IPS-NIHi7 (cell line): Measurements from ENCODE around the gene GIMD1.
"Not testable (repeated sequence)": the region's sequence is repeated elsewhere in the genome, so short reads cannot be mapped to it uniquely, and the experiment has no call there.

ENCODE experiments used
- DNase-seq: peaks from one replicate; pipeline ENCODE4 v3.0.0; 2012; ENCODE audit warnings: mixed read lengths; ENCODE audit errors: extremely low spot score

Gene GIMD1

DNA sequence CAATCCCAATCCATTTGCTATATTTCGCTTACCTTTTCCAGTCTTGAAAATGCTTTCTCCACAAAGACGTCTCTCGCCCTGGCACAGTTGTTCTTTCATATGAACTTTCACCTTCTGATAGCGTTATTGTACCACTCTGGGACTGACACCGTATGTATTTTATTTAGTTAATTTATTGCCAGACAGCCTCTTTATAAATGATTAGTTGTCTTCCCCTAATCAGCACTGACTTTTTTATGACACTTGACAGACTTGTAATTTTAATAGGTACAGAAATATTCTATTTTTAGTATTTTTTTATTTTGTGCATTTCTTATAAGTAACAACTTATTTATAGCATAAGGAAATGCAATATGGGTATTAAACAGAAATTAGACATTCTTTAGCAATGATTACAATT lies at the start of gene GIMD1:
GIMD1 (minus strand) TSS at position 101 of the 400 bp plus-strand sequence. CDS start 1,343 bp downstream, outside the sequence.
- no peak for DNase-seq

DNA sequence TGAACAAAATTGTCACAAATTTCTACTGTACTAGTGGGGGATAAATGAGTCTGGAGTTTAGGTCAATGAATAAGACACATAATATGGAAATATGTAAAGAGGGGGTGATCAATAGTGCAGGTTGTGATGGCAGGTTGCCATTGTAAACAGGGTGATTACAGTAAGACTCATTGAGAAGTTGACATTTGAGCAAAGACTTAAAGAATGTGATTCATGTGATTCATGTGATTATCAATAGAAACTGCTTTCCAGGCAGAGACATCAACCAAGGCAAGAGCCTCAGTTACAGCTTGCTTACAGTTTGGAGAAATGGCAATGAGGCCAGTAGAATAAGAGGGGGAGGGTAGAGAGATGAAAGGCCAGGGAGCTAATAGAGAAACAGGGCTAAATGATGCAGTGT lies 45.8 kb upstream of the GIMD1 start:
- DNase-seq: no peak

DNA sequence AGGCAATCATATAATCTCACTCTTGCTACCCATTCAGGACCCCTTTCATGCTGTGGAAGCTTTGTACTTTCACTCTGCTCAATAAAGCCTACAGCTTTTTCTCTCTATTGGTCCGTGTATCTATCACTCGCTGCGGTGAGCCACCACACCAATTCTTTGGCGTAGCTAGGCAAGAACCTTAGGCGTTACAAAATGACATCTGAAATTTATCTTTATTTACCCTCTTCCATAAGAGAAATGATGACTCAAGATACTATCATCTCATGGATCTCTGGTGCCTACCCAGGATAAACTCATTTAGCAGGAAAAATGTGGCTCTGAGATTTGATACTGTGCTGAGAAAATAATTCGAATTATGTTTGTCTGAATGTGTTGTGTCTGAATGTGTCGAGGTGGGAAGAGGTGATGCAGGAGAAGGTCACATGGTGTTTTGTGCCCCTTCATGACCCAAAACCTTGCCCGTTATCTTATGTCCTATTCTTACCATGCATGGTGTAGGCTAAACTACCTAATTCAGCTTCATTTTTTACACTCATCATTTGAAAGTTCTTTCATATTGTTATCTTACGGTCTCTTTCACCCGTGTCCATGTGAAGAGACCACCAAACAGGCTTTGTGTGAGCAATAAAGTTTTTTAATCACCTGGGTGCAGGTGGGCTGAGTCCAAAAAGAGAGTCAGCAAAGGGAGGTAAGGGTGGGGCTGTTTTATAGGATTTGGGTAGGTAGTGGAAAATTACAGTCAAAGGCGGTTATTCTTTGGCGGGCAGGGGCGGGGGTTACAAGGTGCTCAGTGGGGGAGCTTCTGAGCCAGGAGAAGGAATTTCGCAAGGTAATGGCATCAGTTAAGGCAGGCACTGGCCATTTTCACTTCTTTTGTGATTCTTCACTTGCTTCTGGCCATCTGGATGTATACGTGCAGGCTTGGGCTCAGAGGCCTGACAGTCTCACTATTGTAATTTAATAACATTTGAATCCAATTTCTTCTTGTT lies 41.6 kb upstream of the GIMD1 start:
- no peak for DNase-seq

DNA sequence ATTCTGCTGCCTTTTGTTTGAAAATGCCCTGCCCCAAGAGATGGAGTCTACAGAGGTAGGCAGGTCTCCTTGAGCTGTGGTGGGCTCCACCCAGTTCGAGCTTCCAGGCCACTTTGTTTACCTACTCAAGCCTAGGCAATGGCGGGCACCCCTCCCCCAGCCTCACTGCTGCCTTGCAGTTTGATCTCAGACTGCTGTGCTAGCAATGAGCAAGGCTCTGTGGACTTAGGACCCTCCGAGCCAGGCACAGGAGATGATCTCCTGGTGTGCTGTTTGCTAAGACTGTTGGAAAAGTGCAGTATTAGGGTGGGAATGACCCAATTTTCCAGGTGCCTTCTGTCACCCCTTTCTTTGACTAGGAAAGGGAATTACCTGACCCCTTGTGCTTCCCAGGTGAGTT lies 39.4 kb upstream of the GIMD1 start:
- not testable (repeated sequence) for DNase-seq

DNA sequence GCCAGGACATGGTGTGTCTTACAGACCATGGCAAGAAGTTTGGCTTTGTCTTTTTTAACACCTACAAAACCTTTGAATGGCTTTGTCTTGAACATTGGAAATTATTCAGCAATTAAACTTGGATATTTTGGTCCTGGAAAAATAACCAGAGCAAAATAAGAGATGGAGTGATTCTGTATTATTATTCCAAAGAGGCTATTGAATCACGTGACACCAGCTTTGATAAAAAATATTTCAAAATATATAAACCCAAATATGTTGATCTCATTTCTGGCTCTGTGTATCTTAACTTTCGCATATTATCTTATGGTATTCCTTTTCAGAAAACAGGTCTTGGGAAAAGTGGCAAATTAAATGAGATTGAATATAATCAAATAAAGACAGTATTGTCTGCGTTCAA lies 32.6 kb upstream of the GIMD1 start:
- no peak for DNase-seq

DNA sequence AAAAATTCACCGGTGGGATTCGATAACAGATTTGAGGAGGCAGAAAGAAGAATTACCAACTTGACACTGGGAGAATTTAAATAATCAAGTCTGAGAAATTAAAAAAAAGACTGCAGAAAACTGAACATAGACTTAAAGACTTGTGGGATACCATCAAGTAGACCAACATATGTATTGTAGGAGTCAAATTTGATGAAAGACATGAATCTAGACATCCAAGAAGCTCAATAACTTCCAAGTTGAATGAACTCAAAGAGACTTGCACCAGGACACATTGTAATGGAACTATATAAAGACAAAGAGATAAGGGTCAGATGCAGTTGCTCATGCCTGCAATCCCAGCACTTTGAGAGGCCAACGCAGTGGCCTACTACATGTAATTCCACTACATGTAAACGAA lies 30.3 kb upstream of the GIMD1 start:
- DNase-seq: not testable (repeated sequence)

GRCh38 chr4:106395582-106395981 lies 27.0 kb upstream of the GIMD1 start:
- no peak for DNase-seq

DNA sequence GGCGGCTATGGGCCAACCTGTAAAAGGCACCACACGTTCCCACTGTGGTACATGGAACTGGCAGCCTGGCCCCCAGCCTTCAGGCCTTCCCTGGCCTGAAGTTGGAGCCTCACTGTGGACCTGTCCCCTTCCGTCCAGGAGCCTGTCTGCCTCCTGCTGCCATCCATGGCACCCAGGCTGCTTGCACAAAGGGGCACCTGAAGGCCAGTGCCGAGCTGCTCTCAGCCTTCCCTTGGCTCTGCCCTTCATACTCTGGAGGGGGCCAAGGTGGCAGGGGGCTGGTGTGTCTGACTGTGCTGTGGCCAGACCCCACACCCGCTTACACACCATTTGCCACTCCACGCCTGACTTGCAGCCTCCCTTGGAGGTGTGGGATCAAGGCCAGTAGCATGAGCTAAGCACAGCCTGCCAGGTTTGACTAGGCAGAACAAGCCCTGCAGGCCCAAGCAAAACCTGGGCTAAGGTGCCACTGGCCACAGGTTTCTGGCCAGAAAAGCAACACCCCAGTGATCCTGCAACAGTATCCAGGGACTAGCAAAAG lies 17.3 kb upstream of the GIMD1 start:
- no peak for DNase-seq

GRCh38 chr4:106384878-106385277 lies 16.3 kb upstream of the GIMD1 start:
- no peak for DNase-seq

DNA sequence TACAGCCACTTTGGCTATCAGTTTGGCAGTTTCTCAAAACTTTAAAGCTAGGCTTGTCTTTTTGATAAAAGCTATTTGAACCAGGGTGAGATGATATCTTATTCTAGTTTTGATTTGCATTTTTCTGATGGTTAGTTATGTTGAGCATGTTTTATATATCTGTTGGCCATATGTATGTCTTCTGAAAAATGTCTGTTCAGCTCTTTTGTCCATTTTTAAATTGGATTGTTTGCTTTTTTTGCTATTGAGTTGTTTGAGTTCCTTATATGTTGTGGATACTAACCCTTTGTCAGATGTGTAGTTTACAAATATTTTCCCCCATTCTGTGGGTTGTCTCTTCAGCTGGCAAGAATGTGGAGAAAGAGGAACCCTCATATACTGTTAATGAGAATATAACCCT lies 11.6 kb upstream of the GIMD1 start:
- no peak for DNase-seq

DNA sequence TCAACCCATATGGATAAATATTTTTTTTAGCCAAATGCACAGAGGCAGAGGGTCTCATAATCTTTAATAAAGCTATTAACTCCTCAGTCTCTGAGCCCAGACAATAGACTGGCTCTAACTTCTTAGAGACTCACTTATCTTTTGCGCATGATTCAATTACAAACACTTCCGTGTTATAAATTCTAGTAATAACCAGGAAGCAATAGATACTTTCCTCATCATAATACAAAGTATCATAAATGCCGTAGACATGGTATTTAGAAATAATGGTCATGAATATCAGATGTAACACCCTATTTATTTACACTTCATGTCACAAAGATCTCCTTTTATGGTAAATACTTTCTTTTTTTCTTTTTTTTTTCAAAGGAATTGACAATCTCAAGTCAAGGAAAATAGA lies 4.4 kb upstream of the GIMD1 start:
- no peak for DNase-seq

DNA sequence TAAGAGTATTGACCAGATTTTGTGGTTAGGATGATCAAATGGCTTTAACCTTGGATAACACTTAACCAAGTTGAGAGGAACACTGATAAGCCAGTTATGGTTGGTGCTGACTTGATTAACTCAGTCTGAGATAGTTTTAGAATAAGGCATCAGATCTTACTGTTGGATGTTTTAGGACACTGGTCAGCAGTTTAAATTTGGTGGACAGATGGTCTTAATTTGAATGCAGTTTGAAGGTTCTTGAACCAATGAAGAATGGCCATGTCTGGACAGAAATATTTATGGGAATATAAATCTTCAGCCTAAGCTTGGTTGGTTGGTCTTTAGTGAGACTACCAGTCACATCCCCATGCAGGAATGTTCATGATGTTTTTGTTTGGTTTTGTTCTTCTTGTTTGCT lies 2.6 kb upstream of the GIMD1 start:
- no peak for DNase-seq

DNA sequence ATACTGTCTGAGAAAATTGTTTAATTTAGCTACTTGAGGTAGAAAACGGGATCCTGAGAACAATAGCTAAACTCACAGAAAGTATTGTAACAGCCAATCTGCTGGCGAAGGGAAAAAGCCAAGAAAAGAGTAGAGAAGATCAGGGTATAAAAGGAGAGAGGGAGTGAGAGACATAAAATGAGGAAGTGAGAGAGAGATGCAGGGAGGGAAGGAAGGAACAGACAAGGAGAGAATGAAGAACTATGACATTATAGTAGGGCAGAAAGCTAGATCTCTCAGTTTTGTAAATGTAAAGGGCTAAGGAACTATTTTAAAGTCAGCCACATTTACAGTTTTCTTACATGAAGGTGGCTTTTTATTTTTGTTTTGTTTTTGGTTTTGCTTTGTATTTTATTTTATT lies 1.6 kb upstream of the GIMD1 start:
- no peak for DNase-seq

DNA sequence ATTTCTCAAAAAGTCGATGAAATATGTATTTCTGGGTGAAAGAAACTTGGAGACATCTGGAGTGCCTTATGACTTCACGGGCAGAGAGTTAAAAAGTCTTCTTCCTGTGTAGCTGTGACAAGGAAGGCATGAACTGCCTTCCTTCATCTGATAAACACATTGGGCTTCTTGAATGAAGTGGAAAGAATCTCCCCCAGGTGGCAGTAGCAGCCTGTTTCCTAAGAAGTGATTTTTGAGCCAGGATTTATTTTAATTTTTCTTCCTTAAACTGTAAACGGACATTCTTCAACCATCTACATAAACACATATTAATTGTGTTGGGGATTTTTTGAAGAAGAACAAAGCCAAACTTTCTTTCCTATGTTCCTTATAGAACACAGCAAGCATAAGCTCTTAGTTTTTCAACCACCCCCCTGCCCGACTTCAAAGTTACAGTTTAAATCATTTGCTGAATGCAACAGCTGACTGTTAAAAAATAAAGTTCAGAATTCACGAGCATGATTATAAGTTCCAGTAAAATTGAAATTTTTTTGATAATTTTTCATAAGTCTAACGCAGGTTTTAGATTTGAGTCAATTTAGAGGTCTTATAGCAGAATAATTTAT lies 980 bp upstream of the GIMD1 start:
- DNase-seq: peak; percentile 62

GRCh38 chr4:106367072-106367471 lies 1.5 kb downstream of the GIMD1 start:
- DNase-seq: no peak

DNA sequence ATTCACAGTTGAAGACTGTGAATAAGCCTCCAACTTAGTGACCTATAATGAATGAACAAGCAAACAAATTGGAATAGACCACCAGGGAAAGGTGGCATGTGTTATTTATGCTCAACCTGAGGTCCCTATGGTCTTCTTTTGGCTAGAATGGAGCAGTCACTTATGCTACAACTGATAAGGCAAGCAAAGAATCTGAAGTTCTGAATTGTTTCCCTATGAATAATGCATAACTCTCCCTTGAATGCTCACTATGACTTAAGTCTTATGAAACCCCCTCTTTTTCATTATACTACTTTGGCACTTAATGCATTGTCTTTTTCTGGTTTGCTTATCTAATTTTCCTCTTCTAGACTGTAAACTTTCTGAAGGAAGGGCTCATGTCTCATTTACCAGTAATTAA lies 2.6 kb downstream of the GIMD1 start:
- DNase-seq: no peak

- DNase-seq: no peak
These were observed 3.0 kb downstream of the GIMD1 start for GRCh38 chr4:106365613-106366012.

- peak; percentile 10 for DNase-seq
These were observed 4.3 kb downstream of the GIMD1 start for GRCh38 chr4:106364282-106364681.

- no peak for DNase-seq
These were observed 6.3 kb downstream of the GIMD1 start for GRCh38 chr4:106362086-106362825.

- no peak for DNase-seq
These were observed 9.7 kb downstream of the GIMD1 start for GRCh38 chr4:106358899-106359298.

GRCh38 chr4:106355193-106355592 lies 13.4 kb downstream of the GIMD1 start:
- DNase-seq: peak; percentile 12

- DNase-seq: no peak
These were observed 14.8 kb downstream of the GIMD1 start for GRCh38 chr4:106353786-106354185.
